HCT116 (cell line): ENCODE results near the gene ABCC11.

Source experiments
- EZH2 ChIP-seq: fragments of 200-600 bp; sonication (generic); IDR thresholded peaks from 2 replicates; pipeline ENCODE4 v1.6.1; 2017; ENCODE audit warnings: antibody characterized with exemption, mixed run types
- POLR2A ChIP-seq: IDR thresholded peaks from 2 replicates; pipeline ENCODE4 v1.7.0; 2011; ENCODE audit warnings: borderline replicate concordance; ENCODE audit not compliant: insufficient read depth, insufficient read length; ENCODE audit errors: extremely low read depth
- RAD21 ChIP-seq: IDR thresholded peaks from 2 replicates; pipeline ENCODE4 v1.6.1; 2012; ENCODE audit warnings: low read depth, mild to moderate bottlenecking
- REST ChIP-seq: IDR thresholded peaks from 2 replicates; pipeline ENCODE4 v1.6.1; 2012; ENCODE audit warnings: low read depth
- TCF7L2 ChIP-seq: IDR thresholded peaks from 2 replicates; pipeline ENCODE4 v1.7.0; 2011; ENCODE audit warnings: borderline replicate concordance, inconsistent platforms; ENCODE audit not compliant: insufficient read depth, insufficient read length; ENCODE audit errors: extremely low read depth
- TF ChIP-seq, protein P1 (sequence below), 3 experiments: fragments of 200-600 bp in 1 of 3; sonication (generic) in 1 of 3; IDR thresholded peaks in 2 of 3; conservative IDR thresholded peaks in 1 of 3; 2 replicates each; pipeline ENCODE4 v1.5.1; 2012 to 2017; ENCODE audit warnings: low read depth in 2 of 3, low read length in 2 of 3, antibody characterized with exemption in 1 of 3, borderline replicate concordance in 1 of 3, control low read depth in 1 of 3, mild to moderate bottlenecking in 1 of 3, mixed read lengths in 1 of 3, mixed run types in 1 of 3, moderate library complexity in 1 of 3; ENCODE audit not compliant: insufficient read depth in 1 of 3

- TF ChIP-seq, protein P1, sequence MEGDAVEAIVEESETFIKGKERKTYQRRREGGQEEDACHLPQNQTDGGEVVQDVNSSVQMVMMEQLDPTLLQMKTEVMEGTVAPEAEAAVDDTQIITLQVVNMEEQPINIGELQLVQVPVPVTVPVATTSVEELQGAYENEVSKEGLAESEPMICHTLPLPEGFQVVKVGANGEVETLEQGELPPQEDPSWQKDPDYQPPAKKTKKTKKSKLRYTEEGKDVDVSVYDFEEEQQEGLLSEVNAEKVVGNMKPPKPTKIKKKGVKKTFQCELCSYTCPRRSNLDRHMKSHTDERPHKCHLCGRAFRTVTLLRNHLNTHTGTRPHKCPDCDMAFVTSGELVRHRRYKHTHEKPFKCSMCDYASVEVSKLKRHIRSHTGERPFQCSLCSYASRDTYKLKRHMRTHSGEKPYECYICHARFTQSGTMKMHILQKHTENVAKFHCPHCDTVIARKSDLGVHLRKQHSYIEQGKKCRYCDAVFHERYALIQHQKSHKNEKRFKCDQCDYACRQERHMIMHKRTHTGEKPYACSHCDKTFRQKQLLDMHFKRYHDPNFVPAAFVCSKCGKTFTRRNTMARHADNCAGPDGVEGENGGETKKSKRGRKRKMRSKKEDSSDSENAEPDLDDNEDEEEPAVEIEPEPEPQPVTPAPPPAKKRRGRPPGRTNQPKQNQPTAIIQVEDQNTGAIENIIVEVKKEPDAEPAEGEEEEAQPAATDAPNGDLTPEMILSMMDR (IDR thresholded peaks at IDR 0.05 in 2 of 3, conservative IDR thresholded peaks at IDR 0.05 in 1 of 3; ENCODE audit: borderline replicate concordance in 1 of 3, insufficient read depth in 1 of 3, low read depth in 2 of 3, low read length in 2 of 3) = no peak
- TF ChIP-seq POLR2A = no peak
- TF ChIP-seq EZH2 = no peak
- TF ChIP-seq RAD21 = no peak
- no peak for TF ChIP-seq REST
- no peak for TF ChIP-seq TCF7L2
Measured at GRCh38 chr16:48165961-48166578, 81.3 kb downstream of the ABCC11 start.
